Liver (tissue), 9 donors: ENCODE data around the gene ST8SIA6. TPM values are rescaled to one million over a fixed set of nuclear protein-coding genes. Genes with fewer than 3 reads are reported as not detected.

Experiments used
- DNase-seq: peaks from one replicate; pipeline ENCODE4 v3.0.0-alpha.2; 2017; ENCODE audit warnings: low spot score
- H3K27ac ChIP-seq, 2 donors: one replicate each; pipeline ENCODE4 v1.7.0; 2013; ENCODE audit warnings: inconsistent platforms in 2 of 2, low read length in 2 of 2, control low read depth in 1 of 2, low read depth in 1 of 2, mild to moderate bottlenecking in 1 of 2
- H3K27me3 ChIP-seq, 4 donors: one replicate each; pipeline versions ENCODE4 v1.6.1 to v1.7.0; 2013; ENCODE audit warnings: low read length in 3 of 4, inconsistent platforms in 1 of 4, mild to moderate bottlenecking in 1 of 4, moderate library complexity in 1 of 4; ENCODE audit not compliant: control insufficient read depth in 4 of 4, insufficient read depth in 4 of 4
- H3K36me3 ChIP-seq, 4 donors: one replicate each; pipeline versions ENCODE4 v1.6.1 to v1.7.0; 2013; ENCODE audit warnings: low read length in 3 of 4, mild to moderate bottlenecking in 3 of 4, low read depth in 1 of 4, moderate library complexity in 1 of 4; ENCODE audit not compliant: control insufficient read depth in 4 of 4, insufficient read depth in 3 of 4
- H3K4me1 ChIP-seq, 4 donors: one replicate each; pipeline versions ENCODE4 v1.6.1 to v1.7.0; 2013; ENCODE audit warnings: low read length in 3 of 4, mild to moderate bottlenecking in 3 of 4, moderate library complexity in 1 of 4; ENCODE audit not compliant: control insufficient read depth in 4 of 4, insufficient read depth in 4 of 4
- H3K4me3 ChIP-seq, 3 donors: one replicate each; pipeline versions ENCODE4 v1.6.1 to v1.7.0; 2013; ENCODE audit warnings: low read length in 3 of 3, control low read depth in 1 of 3, low read depth in 1 of 3, mild to moderate bottlenecking in 1 of 3
- H3K9ac ChIP-seq, 2 donors: one replicate each; pipeline ENCODE4 v1.7.0; 2013; ENCODE audit warnings: low read length in 2 of 2, mild to moderate bottlenecking in 2 of 2, moderate library complexity in 2 of 2, control low read depth in 1 of 2, low read depth in 1 of 2
- H3K9me3 ChIP-seq, 4 donors: one replicate each; pipeline versions ENCODE4 v1.6.1 to v1.7.0; 2013; ENCODE audit warnings: low read length in 3 of 4; ENCODE audit not compliant: control insufficient read depth in 4 of 4
- ATF3 ChIP-seq: IDR thresholded peaks from 2 replicates; pipeline ENCODE4 v1.6.1; 2016; ENCODE audit warnings: antibody characterized with exemption
- EGR1 ChIP-seq, 2 donors: IDR thresholded peaks; 2 replicates each; pipeline ENCODE4 v1.6.1; 2016 to 2018; ENCODE audit warnings: antibody characterized with exemption in 2 of 2, low read depth in 2 of 2
- FOXA1 ChIP-seq: IDR thresholded peaks from 2 replicates; pipeline ENCODE4 v1.6.1; 2016; ENCODE audit warnings: antibody characterized with exemption
- FOXA2 ChIP-seq: IDR thresholded peaks from 2 replicates; pipeline ENCODE4 v1.6.1; 2016; ENCODE audit warnings: antibody characterized with exemption
- GABPA ChIP-seq, 2 donors: IDR thresholded peaks in 1 of 2; conservative IDR thresholded peaks in 1 of 2; 2 replicates each; pipeline ENCODE4 v1.6.1; 2016; ENCODE audit warnings: antibody characterized with exemption in 2 of 2, mild to moderate bottlenecking in 1 of 2, moderate library complexity in 1 of 2
- HNF4A ChIP-seq, 2 donors: conservative IDR thresholded peaks; 2 replicates each; pipeline ENCODE4 v1.6.1; 2016; ENCODE audit warnings: antibody characterized with exemption in 2 of 2, mild to moderate bottlenecking in 2 of 2
- HNF4G ChIP-seq: IDR thresholded peaks from 2 replicates; pipeline ENCODE4 v1.6.1; 2016; ENCODE audit warnings: antibody characterized with exemption
- MAX ChIP-seq: IDR thresholded peaks from 2 replicates; pipeline ENCODE4 v1.6.1; 2016; ENCODE audit warnings: antibody characterized with exemption
- NR2F2 ChIP-seq: IDR thresholded peaks from 2 replicates; pipeline ENCODE4 v1.6.1; 2016; ENCODE audit warnings: antibody characterized with exemption
- RAD21 ChIP-seq, 2 donors: IDR thresholded peaks; 2 replicates each; pipeline ENCODE4 v1.6.1; 2016; ENCODE audit warnings: antibody characterized with exemption in 2 of 2, mild to moderate bottlenecking in 2 of 2
- REST ChIP-seq: IDR thresholded peaks from 2 replicates; pipeline ENCODE4 v1.6.1; 2016; ENCODE audit warnings: antibody characterized with exemption, mild to moderate bottlenecking
- RXRA ChIP-seq, 2 donors: IDR thresholded peaks; 2 replicates each; pipeline ENCODE4 v1.6.1; 2017 to 2018; ENCODE audit warnings: antibody characterized with exemption in 2 of 2, mild to moderate bottlenecking in 1 of 2
- TAF1 ChIP-seq: conservative IDR thresholded peaks from 2 replicates; pipeline ENCODE4 v1.6.1; 2016; ENCODE audit warnings: antibody characterized with exemption, mild to moderate bottlenecking
- YY1 ChIP-seq: IDR thresholded peaks from 2 replicates; pipeline ENCODE4 v1.6.1; 2016; ENCODE audit warnings: antibody characterized with exemption, mild to moderate bottlenecking
- ZBTB33 ChIP-seq: IDR thresholded peaks from 2 replicates; pipeline ENCODE4 v1.6.1; 2016; ENCODE audit warnings: antibody characterized with exemption
- WGBS: extraction: QIAGEN DNeasy Blood & Tissue Kit; methylation state at CpG from one replicate; pipeline ENCODE4 v1.1.7; 2013; 5-methylcytosine and 5-hydroxymethylcytosine counted together
- polyA plus RNA-seq, 2 donors: library from polyadenylated mRNA; stranded (reverse) in 1 of 2; unstranded in 1 of 2; fragments of 200-250 nt in 1 of 2; fragments of >200 nt in 1 of 2; fragmentation: Nextera tagmentation in 1 of 2; extraction: Ambion mirVana in 1 of 2; gene quantifications; one replicate each; pipeline versions ENCODE4 v1.2.1 to v1.2.3, GENCODE V29; 2013 to 2015
- total RNA-seq, 2 donors: library from RNA; depleted of rRNA; stranded (reverse); fragments of >200 nt; gene quantifications; one replicate each; pipeline ENCODE4 v1.2.3, GENCODE V29; 2014
- donor health status: healthy.
- donor health status: healthy.
- donor health status: healthy.
- donor health status: healthy.
- donor health status: healthy.

The ST8SIA6 gene
- total and polyA plus RNA-seq, 4 donors = 0.53 to 5.8 (median 1.0) TPM

- H3K4me1 ChIP-seq = no peaks in the 10 kb centered on the region
- H3K36me3 ChIP-seq = no peaks in the 10 kb centered on the region
- no peaks in the 10 kb centered on the region for H3K27me3 ChIP-seq
- DNase-seq = no peak
- peaks cover 0 to 2% (median 0%) of the 10 kb centered on the region in 4 donors for H3K9me3 ChIP-seq
- H3K4me3 ChIP-seq = no peak overlapping the region
- TF ChIP-seq TAF1 (no peak), HNF4A (conservative IDR thresholded peaks at IDR 0.05) (no peak), MAX (no peak), REST (no peak), GABPA (IDR thresholded peaks at IDR 0.05 in 1 of 2, conservative IDR thresholded peaks at IDR 0.05 in 1 of 2) (no peak)
- no peak overlapping the region for H3K27ac ChIP-seq
- 83% methylated on average over 4 of the region's 4 CpGs for WGBS
- no peak overlapping the region for H3K9ac ChIP-seq
These were observed 85.6 kb downstream of the ST8SIA6 start for GRCh38 chr10:17368708-17369272.

GRCh38 chr10:17366705-17367104, 87.7 kb downstream of the ST8SIA6 start:
- Histone ChIP-seq H3K27me3 (no peaks in the 10 kb centered on the region), H3K4me3 (no peak overlapping the region), H3K9ac (no peak overlapping the region), H3K4me1 (no peaks in the 10 kb centered on the region), H3K36me3 (no peaks in the 10 kb centered on the region), H3K27ac (no peak overlapping the region), H3K9me3 (peaks cover 0 to 2% (median under 1%) of the 10 kb centered on the region in 4 donors)
- no peak for TF ChIP-seq GABPA (IDR thresholded peaks at IDR 0.05 in 1 of 2, conservative IDR thresholded peaks at IDR 0.05 in 1 of 2)
- TF ChIP-seq EGR1 (IDR thresholded peaks at IDR 0.05; ENCODE audit: low read depth in 2 of 2) = no peak
- TF ChIP-seq RAD21 (IDR thresholded peaks at IDR 0.05) = no peak
- TF ChIP-seq RXRA (IDR thresholded peaks at IDR 0.05) = no peak
- TF ChIP-seq HNF4G = no peak
- TF ChIP-seq FOXA2 = no peak
- no peak for TF ChIP-seq TAF1
- TF ChIP-seq REST = no peak
- TF ChIP-seq ATF3 = no peak
- TF ChIP-seq YY1 = no peak
- no peak for TF ChIP-seq FOXA1
- no peak for TF ChIP-seq HNF4A (conservative IDR thresholded peaks at IDR 0.05)
- no peak for TF ChIP-seq ZBTB33
- TF ChIP-seq NR2F2 = no peak
- no peak for DNase-seq
